Ureter (tissue), 1 donor: ENCODE results near the gene EPPIN. TPM values are rescaled to one million over a fixed set of nuclear protein-coding genes. Genes with fewer than 3 reads are reported as not detected.
"Not testable (repeated sequence)": the region's sequence is repeated elsewhere in the genome, so short reads cannot be mapped to it uniquely, and the experiment has no call there.

Experiments
- DNase-seq: peaks from one replicate; pipeline ENCODE4 v3.0.0-alpha.2; 2020; ENCODE audit warnings: low spot score
- total RNA-seq: library from RNA; stranded (reverse); gene quantifications from one replicate; pipeline ENCODE4 v1.2.4, GENCODE V29; 2023
- donor health status: DM: yes; HTN: yes; CAD: no.

Gene EPPIN
- not detected for total RNA-seq

GRCh38 chr20:45547206-45547770 lies at the start of gene EPPIN:
Gene EPPIN, minus strand, starts transcription at chr20:45547401. Its CDS starts 44 bp downstream, at chr20:45547357.
- no peak for DNase-seq

GRCh38 chr20:45595235-45595634 lies 48.0 kb upstream of the EPPIN start:
- no peak for DNase-seq

- no peak for DNase-seq
Measured at GRCh38 chr20:45593498-45593897, 46.3 kb upstream of the EPPIN start.

- DNase-seq = no peak
Measured at GRCh38 chr20:45592574-45593189, 45.5 kb upstream of the EPPIN start.

GRCh38 chr20:45589725-45590124 lies 42.5 kb upstream of the EPPIN start:
- no peak for DNase-seq

GRCh38 chr20:45588800-45589199 lies 41.6 kb upstream of the EPPIN start:
- DNase-seq = no peak

GRCh38 chr20:45585986-45586385 lies 38.8 kb upstream of the EPPIN start:
- DNase-seq = not testable (repeated sequence)

GRCh38 chr20:45584294-45584693 lies 37.1 kb upstream of the EPPIN start:
- not testable (repeated sequence) for DNase-seq

- no peak for DNase-seq
Measured at GRCh38 chr20:45583502-45583901, 36.3 kb upstream of the EPPIN start.

GRCh38 chr20:45581702-45582101 lies 34.5 kb upstream of the EPPIN start:
- DNase-seq = no peak

- no peak for DNase-seq
Measured at GRCh38 chr20:45579184-45579583, 32.0 kb upstream of the EPPIN start, which contains the start of gene WFDC8. Gene WFDC8, minus strand, starts transcription at chr20:45579284. Its CDS starts 37 bp downstream, at chr20:45579247.

- no peak for DNase-seq
Measured at GRCh38 chr20:45578231-45578630, 31.0 kb upstream of the EPPIN start.

- DNase-seq = no peak
Measured at GRCh38 chr20:45576995-45577394, 29.8 kb upstream of the EPPIN start.

- DNase-seq = no peak
Measured at GRCh38 chr20:45575931-45576330, 28.7 kb upstream of the EPPIN start.

- DNase-seq = not testable (repeated sequence)
Measured at GRCh38 chr20:45569650-45570049, 22.4 kb upstream of the EPPIN start.

- no peak for DNase-seq
Measured at GRCh38 chr20:45564760-45565276, 17.6 kb upstream of the EPPIN start.

GRCh38 chr20:45555198-45555597 lies 8.0 kb upstream of the EPPIN start:
- DNase-seq = no peak

- no peak for DNase-seq
Measured at GRCh38 chr20:45552456-45552855, 5.3 kb upstream of the EPPIN start.

- DNase-seq = no peak
Measured at GRCh38 chr20:45550765-45551164, 3.6 kb upstream of the EPPIN start.

GRCh38 chr20:45548410-45548809 lies 1.2 kb upstream of the EPPIN start:
- no peak for DNase-seq

GRCh38 chr20:45545754-45546453 lies 1.3 kb downstream of the EPPIN start:
- DNase-seq = no peak

- DNase-seq = no peak
Measured at GRCh38 chr20:45545351-45545750, 1.9 kb downstream of the EPPIN start.

GRCh38 chr20:45539382-45539781 lies 7.8 kb downstream of the EPPIN start, which contains the start of gene WFDC6:
Gene WFDC6, minus strand, starts transcription at chr20:45539482. Its CDS starts 75 bp downstream, at chr20:45539407.
- DNase-seq = no peak
